T-helper 17 cell (primary cell): ENCODE measurements around the gene ABCB9. TPM values are rescaled to one million over a fixed set of nuclear protein-coding genes. Genes with fewer than 3 reads are reported as not detected.
"Not testable (repeated sequence)": the region's sequence is repeated elsewhere in the genome, so short reads cannot be mapped to it uniquely, and the experiment has no call there.

ENCODE experiments used
- ATAC-seq: fragments of 150-1000 bp; cut with Tn5 transposase; 2 replicates; pipeline ENCODE4 v1.10.0; 2021; ENCODE audit warnings: mild to moderate bottlenecking, moderate library complexity
- DNase-seq, 3 donors: peaks; one replicate each; pipeline versions ENCODE4 v3.0.0 to v3.0.0-alpha.2; 2020 to 2021
- H3K9me3 ChIP-seq: one replicate; pipeline ENCODE4 v1.7.0; 2013; ENCODE audit warnings: low read length, mild to moderate bottlenecking; ENCODE audit not compliant: control insufficient read depth, poor library complexity, severe bottlenecking
- H3K27ac Mint-ChIP-seq: one replicate; pipeline ENCODE4 v1.8.0; 2022; ENCODE audit warnings: mild to moderate bottlenecking, moderate library complexity, mixed read lengths
- H3K27me3 Mint-ChIP-seq: one replicate; pipeline ENCODE4 v1.8.0; 2022; ENCODE audit warnings: mixed read lengths
- H3K36me3 Mint-ChIP-seq: one replicate; pipeline ENCODE4 v1.8.0; 2022; ENCODE audit warnings: low read depth, mixed read lengths
- H3K4me1 Mint-ChIP-seq: one replicate; pipeline ENCODE4 v1.8.0; 2022; ENCODE audit warnings: mild to moderate bottlenecking, mixed read lengths
- H3K4me3 Mint-ChIP-seq: one replicate; pipeline ENCODE4 v1.8.0; 2022; ENCODE audit warnings: mild to moderate bottlenecking, moderate library complexity, mixed read lengths
- total RNA-seq, 4 donors: library from RNA in 2 of 4; stranded (reverse) in 2 of 4; gene quantifications; one replicate each; pipeline ENCODE4 v1.2.3 and lab custom pipeline; 2022 to 2026

The ABCB9 gene
- total RNA-seq, 2 donors from 2014 or later: 4.1 to 6.1 TPM

DNA sequence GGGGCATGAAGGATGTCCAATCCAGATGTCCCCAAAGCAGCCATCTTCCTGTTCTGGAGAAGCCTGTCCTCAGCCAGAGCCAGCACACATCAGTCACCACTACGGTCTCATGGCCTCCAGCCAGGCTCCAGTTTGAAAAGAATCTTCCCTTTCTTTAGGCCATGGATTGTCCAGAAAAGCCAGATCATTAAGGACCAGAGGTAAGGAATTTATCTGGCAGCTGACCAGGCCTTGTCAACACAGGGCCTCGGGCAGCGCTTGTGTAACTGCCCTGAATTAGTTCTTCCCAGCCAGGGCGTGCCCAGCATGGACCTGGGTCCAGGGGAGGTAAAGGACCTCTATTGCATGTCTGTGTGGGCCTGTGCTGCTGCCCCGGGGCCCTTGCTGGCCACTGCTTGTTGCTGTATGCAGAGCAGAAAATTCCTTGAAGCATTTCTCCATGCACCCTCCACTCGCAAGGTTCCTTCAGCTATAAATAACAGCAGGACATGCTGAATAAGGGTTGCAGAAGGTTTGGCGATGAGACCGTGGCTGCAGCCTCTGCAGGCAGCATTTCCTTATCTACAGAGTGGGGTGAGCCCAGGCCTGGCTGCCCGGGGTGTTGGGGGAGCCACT, 48.6 kb downstream of the ABCB9 start:
- ATAC-seq: no peak
- no peak for DNase-seq
- Mint-ChIP-seq H3K4me3 (no peak overlapping the region), H3K4me1 (peaks cover 7% of the 10 kb centered on the region), H3K36me3 (no peaks in the 10 kb centered on the region), H3K27me3 (no peaks in the 10 kb centered on the region), H3K27ac (no peak overlapping the region)
- no peaks in the 10 kb centered on the region for H3K9me3 ChIP-seq

DNA sequence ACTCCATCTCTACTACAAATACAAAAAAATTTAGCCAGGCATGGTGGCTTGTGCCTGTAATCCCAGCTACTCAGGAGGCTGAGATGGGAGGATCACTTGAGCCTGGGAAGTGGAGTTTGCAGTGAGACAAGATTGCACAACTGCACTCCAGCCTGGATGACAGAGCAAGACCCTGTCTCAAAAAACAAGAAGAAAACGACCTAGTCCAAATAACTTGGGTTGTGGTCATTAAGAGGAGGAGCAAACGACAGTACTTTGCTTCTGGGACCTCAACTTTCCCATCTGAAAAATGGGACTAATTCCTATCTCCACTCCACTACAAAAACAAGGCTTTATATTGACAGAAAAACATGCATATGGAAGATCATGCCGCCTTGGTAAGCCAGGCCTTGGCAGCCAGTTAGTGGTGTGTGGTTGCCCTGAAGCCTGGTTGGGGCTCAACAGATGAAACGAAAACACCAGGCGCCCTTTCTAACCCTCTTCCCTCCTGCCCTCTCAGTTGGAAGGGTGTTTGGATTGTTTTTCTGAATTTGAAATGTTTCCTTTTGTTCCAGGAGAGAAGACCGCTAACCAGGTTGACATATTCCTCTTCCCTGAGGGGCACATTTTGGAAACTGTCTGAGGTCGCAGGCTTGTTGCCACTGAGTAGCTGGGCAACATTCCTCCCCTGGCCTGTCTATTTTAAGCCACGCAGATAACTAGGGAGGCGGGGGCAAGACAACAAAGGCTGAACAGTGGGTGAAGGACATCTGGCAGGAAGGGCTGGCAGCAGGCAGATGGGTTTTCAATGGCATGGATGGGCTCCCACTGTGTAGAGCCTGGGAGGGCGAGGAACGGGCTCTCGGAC, 56.6 kb downstream of the ABCB9 start:
- ATAC-seq: no peak
- no peak for DNase-seq
- H3K9me3 ChIP-seq: no peaks in the 10 kb centered on the region
- Mint-ChIP-seq H3K4me1 (no peaks in the 10 kb centered on the region), H3K27ac (no peak overlapping the region), H3K36me3 (no peaks in the 10 kb centered on the region), H3K4me3 (no peak overlapping the region), H3K27me3 (no peaks in the 10 kb centered on the region)

- H3K4me1 Mint-ChIP-seq: no peaks in the 10 kb centered on the region
- no peak overlapping the region for H3K4me3 Mint-ChIP-seq
- H3K9me3 ChIP-seq: no peaks in the 10 kb centered on the region
- DNase-seq: no peak
- no peaks in the 10 kb centered on the region for H3K27me3 Mint-ChIP-seq
- H3K36me3 Mint-ChIP-seq: no peaks in the 10 kb centered on the region
- H3K27ac Mint-ChIP-seq: no peak overlapping the region
- ATAC-seq: no peak
Measured at GRCh38 chr12:122908915-122909314, 57.3 kb downstream of the ABCB9 start.

GRCh38 chr12:122905258-122905657, 61.0 kb downstream of the ABCB9 start:
- H3K36me3 Mint-ChIP-seq, H3K27me3 Mint-ChIP-seq, ATAC-seq, H3K4me3 Mint-ChIP-seq, DNase-seq, H3K27ac Mint-ChIP-seq, H3K9me3 ChIP-seq, H3K4me1 Mint-ChIP-seq: not testable (repeated sequence)

GRCh38 chr12:122903693-122904034, 62.6 kb downstream of the ABCB9 start:
- no peaks in the 10 kb centered on the region for H3K36me3 Mint-ChIP-seq
- H3K4me3 Mint-ChIP-seq: no peak overlapping the region

GRCh38 chr12:122902854-122903692, 63.2 kb downstream of the ABCB9 start:
- H3K9me3 ChIP-seq: no peaks in the 10 kb centered on the region
- H3K36me3 Mint-ChIP-seq: no peaks in the 10 kb centered on the region
- DNase-seq: no peak
- H3K4me1 Mint-ChIP-seq: peaks cover 23% of the 10 kb centered on the region
- no peaks in the 10 kb centered on the region for H3K27me3 Mint-ChIP-seq
- no peak for ATAC-seq
- H3K27ac Mint-ChIP-seq: no peak overlapping the region
- no peak overlapping the region for H3K4me3 Mint-ChIP-seq

More at GRCh38 chr12:122903693-122904034, 62.6 kb downstream of the ABCB9 start:
- H3K27me3 Mint-ChIP-seq: no peaks in the 10 kb centered on the region
- DNase-seq (no peak), ATAC-seq (no peak)
- H3K9me3 ChIP-seq: no peaks in the 10 kb centered on the region
- peaks cover 17% of the 10 kb centered on the region for H3K4me1 Mint-ChIP-seq
- no peak overlapping the region for H3K27ac Mint-ChIP-seq

- peaks cover 3% of the 10 kb centered on the region for H3K36me3 Mint-ChIP-seq
- peak overlapping the region; percentile 97 for H3K27ac Mint-ChIP-seq
- DNase-seq (no peak), ATAC-seq (no peak)
- H3K4me3 Mint-ChIP-seq: no peak overlapping the region
- H3K4me1 Mint-ChIP-seq: peaks cover 41% of the 10 kb centered on the region
- H3K9me3 ChIP-seq: no peaks in the 10 kb centered on the region
- H3K27me3 Mint-ChIP-seq: no peaks in the 10 kb centered on the region
Measured at GRCh38 chr12:122899887-122900286, 66.4 kb downstream of the ABCB9 start.

DNA sequence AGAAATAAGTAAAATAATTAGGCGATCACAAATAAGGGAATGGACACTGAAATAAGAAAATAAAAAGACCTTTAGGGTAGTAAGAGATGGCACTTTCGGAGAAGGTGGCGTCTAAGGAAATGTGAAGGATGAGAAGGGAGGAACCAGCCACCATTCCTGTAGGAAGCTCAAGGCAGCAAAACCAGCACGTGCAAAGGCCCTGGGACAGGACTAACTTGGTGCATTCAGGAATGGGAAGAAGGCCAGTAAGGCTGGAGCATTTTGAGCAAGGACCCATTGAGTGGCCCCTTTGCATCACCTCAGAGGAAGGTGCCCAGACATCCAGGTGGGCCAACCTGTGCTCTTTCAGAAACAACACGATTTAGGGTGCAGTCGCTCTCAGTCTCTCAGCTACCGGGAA, 69.6 kb downstream of the ABCB9 start:
- H3K36me3 Mint-ChIP-seq: peaks cover 3% of the 10 kb centered on the region
- no peaks in the 10 kb centered on the region for H3K27me3 Mint-ChIP-seq
- H3K4me1 Mint-ChIP-seq: peaks cover 55% of the 10 kb centered on the region
- ATAC-seq: no peak
- H3K9me3 ChIP-seq: no peaks in the 10 kb centered on the region
- peak overlapping the region; percentile 97 for H3K27ac Mint-ChIP-seq
- H3K4me3 Mint-ChIP-seq: peak overlapping the region; percentile 96
- DNase-seq: no peak

DNA sequence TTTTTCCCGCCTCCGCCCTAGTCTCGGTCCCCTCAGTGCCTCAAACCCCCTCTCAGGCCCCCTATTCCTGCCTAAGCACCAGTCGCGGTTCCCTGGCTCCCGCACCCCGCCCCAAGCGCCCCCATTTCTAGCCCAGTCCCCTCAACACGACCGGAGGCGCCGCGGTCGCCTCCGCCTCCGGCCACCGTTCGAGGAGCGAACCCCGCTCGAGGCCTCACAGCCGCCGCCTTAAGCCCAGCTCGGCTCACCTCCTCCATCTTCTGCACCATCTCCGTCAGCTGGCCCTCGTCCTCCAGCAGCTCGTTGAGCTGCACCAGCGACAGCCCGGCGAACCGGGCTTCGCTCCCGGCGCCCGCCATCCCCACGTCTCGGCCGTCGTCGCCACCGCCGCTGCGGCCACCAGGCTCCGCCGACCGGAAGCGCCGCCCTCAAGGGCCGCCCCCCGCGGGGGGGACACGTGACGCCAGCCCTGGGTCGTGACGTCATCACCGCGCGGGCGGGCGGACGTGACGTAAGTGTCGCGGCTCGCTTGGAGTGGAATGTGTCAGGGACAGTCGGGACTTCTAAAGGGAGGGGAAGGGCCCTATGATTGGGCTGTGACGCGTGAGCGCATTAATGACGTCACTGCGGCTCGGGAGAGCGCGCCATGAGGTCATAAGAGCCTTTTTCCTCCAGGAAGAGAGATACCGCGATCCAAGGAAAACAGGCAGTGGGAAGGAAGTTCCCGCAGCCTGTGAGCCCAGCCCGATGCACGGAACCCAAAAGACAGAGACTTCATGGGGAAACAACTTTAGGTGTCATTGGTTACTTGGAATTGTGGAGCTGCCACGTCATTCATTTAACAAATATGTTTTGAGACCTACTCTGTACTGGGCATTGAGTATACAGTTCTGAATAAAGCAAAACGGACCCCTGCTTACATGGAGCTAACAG, 70.3 kb downstream of the ABCB9 start, which contains the start of gene VPS37B:
Gene VPS37B, minus strand, starts transcription at position 421 of the 933 bp plus-strand sequence. Its CDS starts 62 bp downstream, at position 359.
- H3K9me3 ChIP-seq: no peaks in the 10 kb centered on the region
- H3K27me3 Mint-ChIP-seq: no peaks in the 10 kb centered on the region
- peak within 1 kb of the TSS; percentile 97 for H3K27ac Mint-ChIP-seq
- DNase-seq (peak; percentile 80 to 91 (median 80)), ATAC-seq (peak; percentile 74)
- H3K4me1 Mint-ChIP-seq: peaks cover 56% of the 10 kb centered on the region
- H3K4me3 Mint-ChIP-seq: peak within 1 kb of the TSS; percentile 96
- H3K36me3 Mint-ChIP-seq: peaks cover 3% of the 10 kb centered on the region

DNA sequence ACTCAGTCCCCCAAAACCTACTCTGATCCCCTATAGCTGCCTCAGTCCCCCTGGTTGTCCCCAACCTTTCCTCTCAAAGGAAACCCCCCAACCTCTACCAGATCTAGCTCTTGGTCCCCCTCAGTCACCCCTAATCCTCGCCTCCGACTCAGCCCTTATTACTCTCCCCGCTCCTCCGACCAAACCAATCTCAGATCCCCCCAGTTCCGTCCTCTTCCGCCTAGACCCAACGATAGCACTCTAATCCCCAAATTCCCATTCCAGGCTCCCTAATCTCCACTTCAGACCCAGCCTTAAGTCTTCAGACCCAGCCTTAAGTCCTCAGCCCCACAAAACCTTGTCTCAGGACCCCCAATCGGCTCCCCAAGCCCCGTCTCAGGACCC, 71.0 kb downstream of the ABCB9 start:
- no peaks in the 10 kb centered on the region for H3K9me3 ChIP-seq
- Mint-ChIP-seq H3K4me1 (peaks cover 61% of the 10 kb centered on the region), H3K27me3 (no peaks in the 10 kb centered on the region), H3K4me3 (peak overlapping the region; percentile 96), H3K27ac (peak overlapping the region; percentile 97), H3K36me3 (peaks cover 3% of the 10 kb centered on the region)
- ATAC-seq (no peak), DNase-seq (no peak)

DNA sequence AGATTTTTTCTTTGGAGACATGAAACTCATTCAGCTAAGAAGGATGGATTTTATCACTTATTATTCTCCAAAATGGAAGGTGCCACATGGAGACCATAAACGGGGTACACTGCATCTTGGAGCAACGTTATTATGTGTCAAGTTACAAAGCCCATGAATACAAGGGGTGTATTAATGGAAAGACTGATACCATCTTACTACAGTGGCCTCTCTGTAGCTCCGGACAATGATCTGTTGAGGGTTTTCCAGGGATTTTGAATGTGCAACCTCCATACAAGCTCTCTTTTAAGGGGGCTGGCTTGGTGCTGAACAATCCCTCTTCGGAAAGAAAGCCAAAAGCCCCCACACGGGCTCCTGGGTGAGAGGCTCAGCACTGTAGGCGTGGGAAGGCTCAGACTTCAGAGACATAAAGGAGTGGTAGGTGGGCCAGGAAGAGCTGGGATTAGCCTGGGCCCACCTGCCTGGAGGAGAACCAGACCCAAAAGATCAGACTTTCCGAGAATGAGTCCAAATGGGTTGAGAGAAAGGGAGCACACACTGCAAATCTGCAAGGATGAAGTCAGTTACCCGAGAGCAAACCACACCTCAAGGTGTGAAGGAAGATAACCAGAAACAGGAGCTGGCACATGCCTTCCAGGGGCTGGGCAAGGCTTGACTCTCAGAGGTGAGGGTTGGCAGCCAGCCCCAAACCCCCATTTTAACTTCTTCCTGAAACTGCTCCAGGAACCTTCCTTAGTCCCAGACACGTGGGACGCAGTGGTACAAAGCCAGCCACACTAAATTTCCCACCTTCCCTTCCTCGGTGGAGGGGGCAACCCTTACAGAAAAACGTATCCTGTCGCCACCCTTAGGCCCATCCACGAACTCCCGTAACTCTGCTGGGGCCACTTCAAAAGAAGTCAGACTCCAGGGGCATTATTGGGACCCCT, 71.8 kb downstream of the ABCB9 start:
- no peaks in the 10 kb centered on the region for H3K27me3 Mint-ChIP-seq
- peak overlapping the region; percentile 97 for H3K27ac Mint-ChIP-seq
- no peaks in the 10 kb centered on the region for H3K9me3 ChIP-seq
- peaks cover 61% of the 10 kb centered on the region for H3K4me1 Mint-ChIP-seq
- peak overlapping the region; percentile 96 for H3K4me3 Mint-ChIP-seq
- no peak for DNase-seq
- no peak for ATAC-seq
- peaks cover 3% of the 10 kb centered on the region for H3K36me3 Mint-ChIP-seq
